Hepatocyte (in vitro differentiated cells): ENCODE data around the gene LAMA3.

Source experiments
- CTCF ChIP-seq: fragments of 200-600 bp; sonication (generic); IDR thresholded peaks from 2 replicates; pipeline ENCODE4 v1.5.1; 2016; ENCODE audit warnings: antibody characterized with exemption, mild to moderate bottlenecking; ENCODE audit not compliant: poor library complexity
- EZH2 ChIP-seq: fragments of 200-600 bp; sonication (generic); IDR thresholded peaks from 2 replicates; pipeline ENCODE4 v1.6.1; 2016; ENCODE audit warnings: antibody characterized with exemption, mild to moderate bottlenecking, borderline replicate concordance
- EZH2phosphoT487 ChIP-seq: fragments of 200-600 bp; sonication (generic); IDR thresholded peaks from one replicate; pipeline ENCODE4 v1.6.1; 2018; ENCODE audit warnings: antibody characterized with exemption, mild to moderate bottlenecking, low read depth, moderate library complexity; ENCODE audit not compliant: unreplicated experiment, severe bottlenecking

GRCh38 chr18:23845988-23846630 lies 156.9 kb downstream of the LAMA3 start:
- TF ChIP-seq CTCF = no peak
- TF ChIP-seq EZH2 = no peak
- TF ChIP-seq EZH2phosphoT487 = no peak
